Islet of Langerhans (tissue), 1 donor: ENCODE data around the gene NAT8.
"Not testable (repeated sequence)": the region's sequence is repeated elsewhere in the genome, so short reads cannot be mapped to it uniquely, and the experiment has no call there.

Experiments
- FAIRE-seq: peaks from one replicate; lab custom pipeline; 2011; peaks lifted over from hg19 to GRCh38; lab: Jason Lieb, UNC

Gene NAT8

DNA sequence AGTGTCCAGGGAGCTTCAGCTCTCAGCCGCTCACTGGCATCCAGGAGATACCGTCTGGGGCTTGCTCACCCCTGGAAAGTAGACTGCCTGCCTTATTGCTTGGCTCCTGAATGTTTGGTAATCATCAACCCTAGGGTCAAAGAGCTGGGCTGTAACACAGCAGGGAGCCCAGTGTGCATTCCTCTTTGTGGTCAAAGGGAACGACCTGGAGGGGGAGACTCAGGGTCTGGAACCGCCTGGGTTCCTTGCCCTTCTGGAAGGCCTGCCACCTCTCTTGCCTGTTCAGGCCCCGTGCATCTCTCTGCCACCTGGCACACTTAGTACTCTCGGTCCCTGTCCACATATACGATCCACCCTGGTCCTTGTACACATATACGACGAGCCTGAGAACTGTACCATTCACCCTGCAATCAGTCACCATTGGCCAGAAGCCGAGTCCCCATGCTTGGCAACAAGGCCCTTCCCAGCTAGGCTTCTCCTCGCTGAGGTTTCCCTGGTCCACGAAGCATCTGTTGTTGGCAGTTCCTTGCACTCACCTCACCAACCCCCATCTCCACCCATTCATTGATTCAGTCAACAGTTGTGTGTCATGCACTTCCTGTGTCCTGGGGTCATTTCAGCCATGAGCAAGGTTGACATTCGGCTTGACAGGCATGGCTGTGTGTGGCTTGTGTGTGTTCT, at the start of gene NAT8:
TSS of gene NAT8 (minus strand) at position 85 of the 681 bp plus-strand sequence. CDS start 794 bp downstream, outside the sequence.
- no peak for FAIRE-seq

DNA sequence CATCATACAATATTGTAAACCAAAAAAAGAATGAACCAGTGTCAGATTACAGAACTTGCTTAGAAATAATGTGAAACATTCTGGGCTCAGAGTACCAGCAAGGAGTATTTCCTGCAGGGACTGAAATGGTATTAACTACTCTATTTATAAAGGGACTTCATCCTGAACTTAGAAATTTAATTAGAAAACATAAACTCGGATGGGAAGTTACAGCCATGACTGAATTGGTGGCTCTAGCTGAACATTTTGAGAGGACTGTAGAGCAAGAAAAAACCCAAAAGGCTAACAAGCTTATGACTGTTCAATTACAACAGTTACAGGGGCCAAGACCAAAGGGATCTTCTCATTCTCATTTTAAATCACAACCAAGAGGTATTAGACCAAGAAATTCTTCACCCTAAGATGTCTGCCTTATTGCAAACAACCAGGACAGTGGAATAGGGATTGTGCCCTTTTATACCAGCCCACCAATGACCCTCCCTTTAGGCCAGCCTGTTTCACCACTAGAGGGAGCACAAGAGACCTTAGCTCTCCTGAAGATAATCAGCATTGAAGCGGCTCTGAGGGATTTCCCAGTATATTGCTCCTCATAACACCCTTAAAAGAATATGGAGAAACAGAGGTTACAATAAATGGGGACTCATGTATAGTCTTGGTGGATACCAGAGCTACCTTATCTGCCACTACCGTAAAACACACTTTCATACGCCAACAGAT, 48.3 kb upstream of the NAT8 start:
- FAIRE-seq: peak; percentile 90

GRCh38 chr2:73688494-73688893, 46.3 kb upstream of the NAT8 start:
- FAIRE-seq: not testable (repeated sequence)

- no peak for FAIRE-seq
Observed at GRCh38 chr2:73685764-73686438, 43.7 kb upstream of the NAT8 start.

- not testable (repeated sequence) for FAIRE-seq
Observed at GRCh38 chr2:73684905-73685304, 42.7 kb upstream of the NAT8 start.

GRCh38 chr2:73684325-73684724, 42.1 kb upstream of the NAT8 start:
- FAIRE-seq: not testable (repeated sequence)

DNA sequence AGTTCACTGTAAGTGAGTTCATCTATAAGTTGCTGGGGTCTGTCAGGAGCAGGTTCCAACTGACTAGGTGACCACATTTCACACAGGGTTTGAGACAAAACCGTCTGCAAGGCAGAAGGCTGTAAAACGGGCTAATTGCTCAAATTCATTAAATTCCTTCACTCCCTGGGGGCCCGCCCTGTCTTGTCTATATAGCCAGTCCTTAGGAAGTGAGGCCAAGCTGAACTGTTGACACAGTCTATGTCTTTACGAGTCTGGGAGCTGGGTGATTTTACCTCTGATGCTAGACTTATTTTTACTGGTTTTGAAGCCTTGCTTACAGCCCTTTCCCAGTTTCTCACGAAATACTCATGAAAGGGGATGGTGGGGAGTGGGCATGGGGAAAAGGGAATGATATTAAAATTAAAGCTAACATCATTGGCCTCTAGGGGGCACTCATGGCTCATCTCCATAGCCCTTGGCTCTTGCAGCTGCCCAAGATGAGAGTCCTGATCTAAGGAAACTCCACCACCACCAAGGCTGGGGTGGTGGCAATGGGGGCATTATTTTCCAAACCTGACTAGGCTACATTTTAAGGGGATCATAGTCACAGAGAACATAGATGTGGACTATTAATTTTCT, 37.8 kb upstream of the NAT8 start:
- FAIRE-seq: not testable (repeated sequence)

DNA sequence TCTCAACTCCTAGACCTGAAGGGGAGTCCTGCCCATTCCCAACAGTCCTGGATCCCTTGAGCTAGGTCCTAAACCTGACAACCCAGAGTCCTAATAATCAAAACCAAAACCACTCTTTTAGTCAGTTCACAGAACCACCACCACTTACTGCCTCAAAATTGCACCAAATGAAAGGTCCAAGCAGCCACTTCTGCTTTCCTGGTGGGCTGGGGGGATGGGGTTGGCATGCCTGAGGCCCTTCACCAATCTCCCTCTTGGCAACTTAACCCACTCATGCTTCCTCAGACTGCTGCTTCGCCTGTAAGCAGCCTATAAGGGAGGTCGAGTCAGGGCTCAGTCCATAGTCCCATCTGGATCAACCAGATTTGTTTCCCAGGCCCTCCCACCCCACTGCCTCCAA, 37.0 kb upstream of the NAT8 start:
- FAIRE-seq: not testable (repeated sequence)

GRCh38 chr2:73678008-73678407, 35.8 kb upstream of the NAT8 start:
- not testable (repeated sequence) for FAIRE-seq

DNA sequence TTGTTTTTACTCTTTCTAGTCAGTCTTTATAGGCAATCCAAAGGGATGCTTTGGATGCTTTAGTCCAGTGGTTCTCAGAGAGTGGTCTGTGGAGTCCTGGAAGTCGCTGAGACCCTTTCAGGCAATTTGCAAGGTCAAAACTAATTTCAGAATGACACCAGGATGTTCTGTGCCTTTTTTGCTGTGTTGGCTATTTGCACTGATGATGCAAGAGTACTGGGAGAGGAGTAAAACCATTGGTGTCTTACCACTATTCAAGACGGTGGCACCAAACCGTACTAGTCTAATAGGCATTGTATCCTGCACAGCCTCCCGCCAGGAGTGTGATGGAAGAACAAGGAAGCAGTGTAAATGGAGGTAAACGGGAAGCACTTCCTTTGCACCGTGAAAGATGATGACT, 34.0 kb upstream of the NAT8 start:
- not testable (repeated sequence) for FAIRE-seq

GRCh38 chr2:73674696-73675157, 32.5 kb upstream of the NAT8 start:
- FAIRE-seq: not testable (repeated sequence)

- not testable (repeated sequence) for FAIRE-seq
Observed at GRCh38 chr2:73669976-73670375, 27.8 kb upstream of the NAT8 start.

DNA sequence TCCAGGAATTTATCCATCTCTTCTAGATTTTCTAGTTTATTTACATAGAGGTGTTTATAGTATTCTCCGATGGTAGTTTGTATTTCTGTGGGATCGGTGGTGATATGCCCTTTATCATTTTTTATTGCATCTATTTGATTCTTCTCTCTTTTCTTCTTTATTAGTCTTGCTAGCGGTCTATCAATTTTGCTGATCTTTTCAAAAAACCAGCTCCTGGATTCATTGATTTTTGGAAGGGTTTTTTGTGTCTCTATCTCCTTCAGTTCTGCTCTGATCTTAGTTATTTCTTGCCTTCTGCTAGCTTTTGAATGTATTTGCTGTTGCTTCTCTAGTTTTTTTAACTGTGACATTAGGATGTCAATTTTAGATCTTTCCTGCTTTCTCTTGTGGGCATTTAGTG, 25.0 kb upstream of the NAT8 start:
- not testable (repeated sequence) for FAIRE-seq

DNA sequence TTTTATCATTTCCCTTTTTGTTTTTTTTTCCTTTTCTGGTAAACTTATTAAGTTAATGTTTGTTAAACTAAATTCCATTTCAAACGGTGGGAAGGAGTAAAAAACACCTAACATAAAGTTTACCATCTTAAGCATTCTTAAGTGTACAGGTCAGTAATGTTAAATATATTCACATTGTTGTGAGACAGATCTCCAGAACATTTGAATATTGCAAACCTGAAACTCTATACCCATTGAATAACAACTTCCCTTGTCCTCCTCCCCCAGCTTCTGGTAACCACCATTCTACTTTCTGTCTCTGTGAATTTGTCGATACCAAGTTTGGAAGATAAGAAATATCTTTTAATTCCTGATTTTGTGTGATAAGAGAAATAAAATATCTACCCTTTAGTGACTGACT, 12.0 kb upstream of the NAT8 start:
- FAIRE-seq: no peak

- FAIRE-seq: no peak
Observed at GRCh38 chr2:73652348-73652747, 10.1 kb upstream of the NAT8 start.

- FAIRE-seq: no peak
Observed at GRCh38 chr2:73651591-73652230, 9.5 kb upstream of the NAT8 start.

DNA sequence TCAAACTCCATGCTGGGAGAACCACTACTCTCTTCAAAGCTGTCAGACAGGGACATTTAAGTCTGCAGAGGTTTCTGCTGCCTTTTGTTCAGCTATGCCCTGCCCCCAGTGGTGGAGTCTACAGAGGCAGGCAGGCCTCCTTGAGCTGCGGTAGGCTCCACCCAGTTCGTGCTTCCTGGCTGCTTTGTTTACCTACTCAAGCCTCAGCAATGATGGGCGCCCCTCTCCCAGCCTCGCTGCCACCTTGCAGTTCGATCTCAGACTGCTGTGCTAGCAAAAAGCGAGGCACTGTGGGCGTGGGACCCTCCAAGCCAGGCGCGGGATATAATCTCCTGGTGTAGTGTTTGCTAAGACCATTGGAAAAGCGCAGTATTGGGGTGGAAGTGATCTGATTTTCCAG, 5.5 kb upstream of the NAT8 start:
- FAIRE-seq: not testable (repeated sequence)

- FAIRE-seq: no peak
Observed at GRCh38 chr2:73641767-73642062, 507 bp downstream of the NAT8 start.

DNA sequence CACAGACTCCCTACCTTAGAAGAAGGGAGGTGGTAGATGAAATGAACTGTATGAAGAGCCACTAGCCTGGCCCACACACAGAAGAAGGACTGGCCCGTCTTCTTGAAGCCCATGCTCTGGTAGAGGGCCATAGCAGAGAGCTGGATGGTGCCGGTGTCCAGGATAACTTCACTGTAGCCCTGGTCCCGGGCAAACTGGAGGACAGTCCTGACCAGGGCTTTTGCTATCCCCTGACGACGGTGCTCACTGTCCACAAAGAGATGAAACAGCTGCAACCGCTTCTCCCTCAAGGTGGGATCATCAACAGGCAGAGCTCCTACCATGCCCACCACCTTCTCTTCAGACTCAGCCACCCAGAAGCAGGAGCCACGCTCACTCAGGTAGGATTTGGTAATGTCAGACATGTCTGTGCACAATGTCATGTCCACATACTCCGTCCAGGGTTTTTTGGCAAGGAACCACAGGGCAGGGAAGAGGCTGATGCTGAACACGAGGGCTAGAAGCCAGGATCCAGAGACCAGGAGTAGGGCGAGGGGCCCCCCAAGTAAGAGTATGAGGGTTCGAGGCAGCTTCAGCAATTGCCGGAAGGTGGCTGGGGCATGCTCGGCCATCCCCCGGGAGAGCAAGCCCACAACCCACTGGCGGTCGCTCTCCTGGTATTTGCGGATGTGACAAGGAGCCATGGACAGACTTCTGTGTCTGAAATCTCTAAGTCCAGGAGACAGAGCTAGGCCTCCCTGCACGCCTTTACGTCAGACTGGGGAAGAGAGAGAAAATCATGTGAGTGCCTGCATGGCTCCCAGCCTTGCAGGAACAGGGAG, 1.1 kb downstream of the NAT8 start:
- FAIRE-seq: no peak

- peak; percentile 98 for FAIRE-seq
Observed at GRCh38 chr2:73640511-73640911, 1.7 kb downstream of the NAT8 start.

GRCh38 chr2:73638429-73638828, 3.8 kb downstream of the NAT8 start:
- FAIRE-seq: no peak
